H4 (cell line): ENCODE data around the gene MIPOL1. TPM values are rescaled to one million over a fixed set of nuclear protein-coding genes. Genes with fewer than 3 reads are reported as not detected.
"Not testable (repeated sequence)": the region's sequence is repeated elsewhere in the genome, so short reads cannot be mapped to it uniquely, and the experiment has no call there.

Experiments
- DNase-seq: peaks from one replicate; pipeline ENCODE4 v3.0.0-alpha.2; 2015; ENCODE audit warnings: low spot score
- total RNA-seq: library from RNA; depleted of rRNA; stranded (reverse); fragments of >200 nt; shearing (Covaris generic); gene quantifications from 2 replicates; pipeline ENCODE4 v1.2.3, GENCODE V29; 2014

MIPOL1 gene
- total RNA-seq, 1 experiment from 2014 or later: 0.06 TPM

- no peak for DNase-seq
These were observed 36.5 kb downstream of the MIPOL1 start for GRCh38 chr14:37234222-37234621.

- DNase-seq: not testable (repeated sequence)
These were observed 38.3 kb downstream of the MIPOL1 start for GRCh38 chr14:37236044-37236443.

GRCh38 chr14:37237094-37237493, 39.4 kb downstream of the MIPOL1 start:
- no peak for DNase-seq

GRCh38 chr14:37237735-37238200, 40.0 kb downstream of the MIPOL1 start:
- no peak for DNase-seq

- no peak for DNase-seq
These were observed 43.5 kb downstream of the MIPOL1 start for GRCh38 chr14:37241198-37241597.

- DNase-seq: peak; percentile 45
These were observed 48.7 kb downstream of the MIPOL1 start for GRCh38 chr14:37246427-37246829.

GRCh38 chr14:37247791-37248461, 50.2 kb downstream of the MIPOL1 start:
- no peak for DNase-seq

- no peak for DNase-seq
These were observed 54.0 kb downstream of the MIPOL1 start for GRCh38 chr14:37251775-37252174.

GRCh38 chr14:37252434-37252833, 54.7 kb downstream of the MIPOL1 start:
- no peak for DNase-seq

- peak; percentile 22 for DNase-seq
These were observed 56.2 kb downstream of the MIPOL1 start for GRCh38 chr14:37253905-37254304.

- DNase-seq: no peak
These were observed 56.7 kb downstream of the MIPOL1 start for GRCh38 chr14:37254411-37254947.

- no peak for DNase-seq
These were observed 59.8 kb downstream of the MIPOL1 start for GRCh38 chr14:37257501-37258070.

GRCh38 chr14:37262649-37263048, 64.9 kb downstream of the MIPOL1 start:
- DNase-seq: no peak

- DNase-seq: no peak
These were observed 66.0 kb downstream of the MIPOL1 start for GRCh38 chr14:37263656-37264236.

GRCh38 chr14:37268788-37269187, 71.1 kb downstream of the MIPOL1 start:
- DNase-seq: no peak

- no peak for DNase-seq
These were observed 72.9 kb downstream of the MIPOL1 start for GRCh38 chr14:37270629-37271028.

GRCh38 chr14:37272569-37272968, 74.8 kb downstream of the MIPOL1 start:
- no peak for DNase-seq

- no peak for DNase-seq
These were observed 76.9 kb downstream of the MIPOL1 start for GRCh38 chr14:37274652-37275051.

GRCh38 chr14:37275963-37276362, 78.2 kb downstream of the MIPOL1 start:
- DNase-seq: no peak

GRCh38 chr14:37278636-37279538, 81.2 kb downstream of the MIPOL1 start:
- DNase-seq: no peak

- DNase-seq: no peak
These were observed 82.1 kb downstream of the MIPOL1 start for GRCh38 chr14:37279818-37280217.

GRCh38 chr14:37284760-37285159, 87.0 kb downstream of the MIPOL1 start:
- DNase-seq: no peak
